ENCODE measurements around the gene DNAJA1.

GRCh38 chr9:33024126-33024965 is 727 bp upstream of the DNAJA1 start:
- no peak for TF ChIP-seq EZH2 (IDR thresholded peaks at IDR 0.05; ENCODE audit: low read length)
- no peak for TF ChIP-seq CTCF (optimal IDR thresholded peaks at IDR 0.05 in 1 of 3, IDR thresholded peaks at IDR 0.05 in 1 of 3, conservative IDR thresholded peaks at IDR 0.05 in 1 of 3; ENCODE audit: extremely low read depth in 1 of 3, insufficient read depth in 2 of 3, low read length in 3 of 3)

Data from keratinocyte (primary cell).